ENCODE data around the gene PTMS. TPM values are rescaled to one million over a fixed set of nuclear protein-coding genes. Genes with fewer than 3 reads are reported as not detected.

The PTMS gene
- total and polyA plus RNA-seq, 8 donors, result 41.0 to 276 (median 77.5) TPM

DNA sequence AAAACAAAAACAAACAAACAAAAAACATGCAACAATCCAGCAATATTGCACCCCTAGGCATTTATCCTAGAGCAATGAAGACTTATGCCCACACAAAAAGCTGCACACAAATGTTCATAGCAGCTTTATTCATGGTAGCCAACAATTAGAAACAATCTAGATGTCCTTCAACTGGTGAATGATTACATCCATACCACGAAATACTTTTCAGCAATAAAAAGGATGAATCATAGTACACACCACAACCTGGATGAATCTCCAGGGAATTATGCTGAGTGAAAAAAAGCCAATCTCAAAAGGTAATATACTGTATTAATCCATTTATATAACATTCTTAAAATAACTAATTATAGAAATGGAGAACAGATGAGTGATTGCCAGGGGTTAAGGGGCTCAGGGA is 41.0 kb downstream of the PTMS start:
- Histone ChIP-seq H3K27me3 (no peaks in the 10 kb centered on the region), H3K36me3 (no peaks in the 10 kb centered on the region), H3K4me3 (no peak overlapping the region), H3K27ac (no peak overlapping the region), H3K9me3 (no peaks in the 10 kb centered on the region), H3K4me1 (no peaks in the 10 kb centered on the region)
- ATAC-seq, result no peak
- no peak for FAIRE-seq
- intact Hi-C loops (cut with DNase I), result no loop called here
- TF ChIP-seq, protein P1, sequence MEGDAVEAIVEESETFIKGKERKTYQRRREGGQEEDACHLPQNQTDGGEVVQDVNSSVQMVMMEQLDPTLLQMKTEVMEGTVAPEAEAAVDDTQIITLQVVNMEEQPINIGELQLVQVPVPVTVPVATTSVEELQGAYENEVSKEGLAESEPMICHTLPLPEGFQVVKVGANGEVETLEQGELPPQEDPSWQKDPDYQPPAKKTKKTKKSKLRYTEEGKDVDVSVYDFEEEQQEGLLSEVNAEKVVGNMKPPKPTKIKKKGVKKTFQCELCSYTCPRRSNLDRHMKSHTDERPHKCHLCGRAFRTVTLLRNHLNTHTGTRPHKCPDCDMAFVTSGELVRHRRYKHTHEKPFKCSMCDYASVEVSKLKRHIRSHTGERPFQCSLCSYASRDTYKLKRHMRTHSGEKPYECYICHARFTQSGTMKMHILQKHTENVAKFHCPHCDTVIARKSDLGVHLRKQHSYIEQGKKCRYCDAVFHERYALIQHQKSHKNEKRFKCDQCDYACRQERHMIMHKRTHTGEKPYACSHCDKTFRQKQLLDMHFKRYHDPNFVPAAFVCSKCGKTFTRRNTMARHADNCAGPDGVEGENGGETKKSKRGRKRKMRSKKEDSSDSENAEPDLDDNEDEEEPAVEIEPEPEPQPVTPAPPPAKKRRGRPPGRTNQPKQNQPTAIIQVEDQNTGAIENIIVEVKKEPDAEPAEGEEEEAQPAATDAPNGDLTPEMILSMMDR (IDR thresholded peaks at IDR 0.05), result no peak
- 20 to 38% methylated on average over 1 of the region's 1 CpG for WGBS, 2 donors
- DNase-seq, result no peak

- 70 to 74% methylated on average over 10 of the region's 10 CpGs for WGBS, 2 donors
- FAIRE-seq (no peak), ATAC-seq (no peak), DNase-seq (no peak)
- Histone ChIP-seq H3K4me3 (no peak overlapping the region), H3K9me3 (no peaks in the 10 kb centered on the region), H3K27me3 (no peaks in the 10 kb centered on the region), H3K36me3 (no peaks in the 10 kb centered on the region), H3K4me1 (no peaks in the 10 kb centered on the region), H3K27ac (no peak overlapping the region)
- TF ChIP-seq, protein P1 (IDR thresholded peaks at IDR 0.05), result no peak
- intact Hi-C loops (cut with DNase I), result no loop called here
Measured at GRCh38 chr12:6809056-6809455, 42.9 kb downstream of the PTMS start.

DNA sequence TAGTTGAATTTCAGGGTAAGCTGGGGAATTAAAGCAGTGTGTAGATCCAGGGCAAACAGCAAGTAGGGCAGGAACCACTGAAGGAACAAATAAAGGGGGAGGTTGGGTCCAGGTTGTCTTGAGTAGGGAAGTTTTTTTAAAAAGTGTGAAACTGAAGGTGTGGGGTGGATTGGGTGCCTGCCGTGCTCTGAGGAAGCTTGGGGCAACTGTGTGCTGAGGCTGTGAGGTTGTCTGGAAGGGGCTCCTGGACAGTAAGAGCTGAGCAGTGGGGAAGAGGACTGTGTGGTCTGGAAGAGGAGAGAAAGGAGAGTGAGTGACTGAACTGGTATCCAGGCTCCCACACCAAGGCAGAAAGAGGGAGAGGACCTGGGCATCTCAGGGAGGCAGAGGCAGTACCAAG is 44.6 kb downstream of the PTMS start:
- DNase-seq (no peak), ATAC-seq (no peak), FAIRE-seq (no peak)
- TF ChIP-seq, protein P1 (IDR thresholded peaks at IDR 0.05), result no peak
- no peak overlapping the region for H3K4me3 ChIP-seq
- H3K9me3 ChIP-seq, result no peaks in the 10 kb centered on the region
- WGBS, 2 donors, result 83 to 100% methylated on average over 1 of the region's 1 CpG
- intact Hi-C loops (cut with DNase I), result no loop called here
- H3K27ac ChIP-seq, result no peak overlapping the region
- H3K27me3 ChIP-seq, result no peaks in the 10 kb centered on the region
- H3K4me1 ChIP-seq, result no peaks in the 10 kb centered on the region
- H3K36me3 ChIP-seq, result no peaks in the 10 kb centered on the region

- ATAC-seq (no peak), DNase-seq (no peak), FAIRE-seq (no peak)
- 19 to 39% methylated on average over 4 of the region's 4 CpGs for WGBS, 2 donors
- Histone ChIP-seq H3K36me3 (no peaks in the 10 kb centered on the region), H3K4me3 (no peak overlapping the region), H3K27ac (no peak overlapping the region), H3K9me3 (no peaks in the 10 kb centered on the region), H3K27me3 (no peaks in the 10 kb centered on the region), H3K4me1 (no peaks in the 10 kb centered on the region)
- TF ChIP-seq, protein P1 (IDR thresholded peaks at IDR 0.05), result no peak
- intact Hi-C loops (cut with DNase I), result no loop called here
Measured at GRCh38 chr12:6813363-6813762, 47.2 kb downstream of the PTMS start.

- no peaks in the 10 kb centered on the region for H3K27me3 ChIP-seq
- ATAC-seq, result no peak
- no peaks in the 10 kb centered on the region for H3K36me3 ChIP-seq
- intact Hi-C loops (cut with DNase I), result no loop called here
- WGBS, 2 donors, result 34 to 35% methylated on average over 3 of the region's 3 CpGs
- no peak overlapping the region for H3K4me3 ChIP-seq
- no peak for DNase-seq
- H3K9me3 ChIP-seq, result no peaks in the 10 kb centered on the region
- H3K4me1 ChIP-seq, result no peaks in the 10 kb centered on the region
- TF ChIP-seq, protein P1 (IDR thresholded peaks at IDR 0.05), result no peak
- no peak for FAIRE-seq
- H3K27ac ChIP-seq, result no peak overlapping the region
Measured at GRCh38 chr12:6816598-6816997, 50.4 kb downstream of the PTMS start.

Measured in pancreas (tissue), 10 donors.